ENCODE data around the gene OGDH. TPM values are rescaled to one million over a fixed set of nuclear protein-coding genes. Genes with fewer than 3 reads are reported as not detected.

OGDH gene
- total RNA-seq, 1 experiment from 2014 or later = 81.6 TPM

GRCh38 chr7:44735403-44736165 lies 129.2 kb downstream of the OGDH start:
- peak; percentile 84 for DNase-seq (ENCODE audit: low spot score)

- no peak for DNase-seq (ENCODE audit: low spot score)
Measured at GRCh38 chr7:44736896-44737295, 130.5 kb downstream of the OGDH start.

GRCh38 chr7:44738051-44738723 lies 131.8 kb downstream of the OGDH start:
- DNase-seq (ENCODE audit: low spot score) = no peak

GRCh38 chr7:44738876-44739665 lies 132.6 kb downstream of the OGDH start:
- DNase-seq (ENCODE audit: low spot score) = no peak

- no peak for DNase-seq (ENCODE audit: low spot score)
Measured at GRCh38 chr7:44740055-44740454, 133.6 kb downstream of the OGDH start.

- no peak for DNase-seq (ENCODE audit: low spot score)
Measured at GRCh38 chr7:44743750-44744149, 137.3 kb downstream of the OGDH start.

- DNase-seq (ENCODE audit: low spot score) = peak; percentile 92
Measured at GRCh38 chr7:44748045-44748947, 141.9 kb downstream of the OGDH start, which contains the start of gene ZMIZ2. Gene ZMIZ2, plus strand, starts transcription at chr7:44748847. Its CDS starts 7,403 bp downstream, at chr7:44756250.

- peak; percentile 49 for DNase-seq (ENCODE audit: low spot score)
Measured at GRCh38 chr7:44748948-44749731, 142.7 kb downstream of the OGDH start.

- no peak for DNase-seq (ENCODE audit: low spot score)
Measured at GRCh38 chr7:44749992-44750391, 143.6 kb downstream of the OGDH start.

- no peak for DNase-seq (ENCODE audit: low spot score)
Measured at GRCh38 chr7:44750424-44750823, 144.0 kb downstream of the OGDH start.

GRCh38 chr7:44750921-44751571 lies 144.6 kb downstream of the OGDH start:
- no peak for DNase-seq (ENCODE audit: low spot score)

- no peak for DNase-seq (ENCODE audit: low spot score)
Measured at GRCh38 chr7:44752822-44753221, 146.4 kb downstream of the OGDH start.

GRCh38 chr7:44754802-44755697 lies 148.6 kb downstream of the OGDH start:
- no peak for DNase-seq (ENCODE audit: low spot score)

GRCh38 chr7:44755698-44756627 lies 149.5 kb downstream of the OGDH start:
- no peak for DNase-seq (ENCODE audit: low spot score)

- DNase-seq (ENCODE audit: low spot score) = no peak
Measured at GRCh38 chr7:44756904-44757303, 150.5 kb downstream of the OGDH start.

- DNase-seq (ENCODE audit: low spot score) = no peak
Measured at GRCh38 chr7:44757311-44757710, 150.9 kb downstream of the OGDH start.

- no peak for DNase-seq (ENCODE audit: low spot score)
Measured at GRCh38 chr7:44757739-44758138, 151.3 kb downstream of the OGDH start.
